ENCODE results near the gene KIRREL1. TPM values are rescaled to one million over a fixed set of nuclear protein-coding genes. Genes with fewer than 3 reads are reported as not detected.

The KIRREL1 gene
- total RNA-seq, 1 donor from 2014 or later, result 39.5 TPM

GRCh38 chr1:157996433-157996832 is 3.0 kb downstream of the KIRREL1 start:
- no peak overlapping the region for H2AFZ ChIP-seq (replicated peaks)
- peak overlapping the region; percentile 90 for H3K4me2 ChIP-seq
- Mint-ChIP-seq H3K36me3 (peaks cover 9% of the 10 kb centered on the region), H3K9me3 (no peaks in the 10 kb centered on the region), H3K4me1 (peaks cover 79% of the 10 kb centered on the region), H3K27me3 (ENCODE audit: insufficient read depth, low read depth) (peaks cover 6% of the 10 kb centered on the region), H3K27ac (no peak overlapping the region), H3K4me3 (no peak overlapping the region)
- no peak for TF ChIP-seq CTCF (IDR thresholded peaks at IDR 0.05)
- no peak for TF ChIP-seq EZH2phosphoT487 (IDR thresholded peaks at IDR 0.05)
- TF ChIP-seq EZH2 (IDR thresholded peaks at IDR 0.05), result no peak
- DNase-seq (ENCODE audit: low spot score), result no peak
- H3K9ac ChIP-seq, result no peak overlapping the region
- H3K27ac ChIP-seq, result no peak overlapping the region
- H4K20me1 ChIP-seq (ENCODE audit: low read depth), result peaks cover 66% of the 10 kb centered on the region
- peaks cover 28% of the 10 kb centered on the region for H3F3A ChIP-seq (ENCODE audit: low read depth)
- H3K4me3 ChIP-seq, result peak overlapping the region; percentile 90
- no peaks in the 10 kb centered on the region for H3K36me3 ChIP-seq
- peaks cover 80% of the 10 kb centered on the region for H3K79me2 ChIP-seq (ENCODE audit: low read depth)
- peaks cover 63% of the 10 kb centered on the region for H3K4me1 ChIP-seq
- H3K27me3 ChIP-seq, result peaks cover 3% of the 10 kb centered on the region
- no peaks in the 10 kb centered on the region for H3K9me3 ChIP-seq (ENCODE audit: low read depth)

- TF ChIP-seq EZH2 (IDR thresholded peaks at IDR 0.05) (no peak), CTCF (IDR thresholded peaks at IDR 0.05) (no peak), EZH2phosphoT487 (IDR thresholded peaks at IDR 0.05) (no peak)
- H3K27ac ChIP-seq, result peak overlapping the region; percentile 97
- H3K9me3 Mint-ChIP-seq, result no peaks in the 10 kb centered on the region
- H3K4me2 ChIP-seq, result peak overlapping the region; percentile 51
- peaks cover 6% of the 10 kb centered on the region for H3K27me3 Mint-ChIP-seq (ENCODE audit: insufficient read depth, low read depth)
- H4K20me1 ChIP-seq (ENCODE audit: low read depth), result peaks cover 84% of the 10 kb centered on the region
- H3K36me3 Mint-ChIP-seq, result peaks cover 10% of the 10 kb centered on the region
- DNase-seq (ENCODE audit: low spot score), result no peak
- H3K9me3 ChIP-seq (ENCODE audit: low read depth), result no peaks in the 10 kb centered on the region
- H3K4me3 ChIP-seq, result no peak overlapping the region
- peaks cover 39% of the 10 kb centered on the region for H3F3A ChIP-seq (ENCODE audit: low read depth)
- peaks cover 84% of the 10 kb centered on the region for H3K4me1 ChIP-seq
- H3K27ac Mint-ChIP-seq, result peak overlapping the region; percentile 84
- peaks cover 98% of the 10 kb centered on the region for H3K79me2 ChIP-seq (ENCODE audit: low read depth)
- H3K9ac ChIP-seq, result no peak overlapping the region
- no peaks in the 10 kb centered on the region for H3K36me3 ChIP-seq
- H3K4me3 Mint-ChIP-seq, result peak overlapping the region; percentile 15
- H2AFZ ChIP-seq (replicated peaks), result no peak overlapping the region
- H3K27me3 ChIP-seq, result no peaks in the 10 kb centered on the region
- peaks cover 94% of the 10 kb centered on the region for H3K4me1 Mint-ChIP-seq
Observed at GRCh38 chr1:158000507-158000906, 7.1 kb downstream of the KIRREL1 start.

GRCh38 chr1:158002022-158002630 is 8.7 kb downstream of the KIRREL1 start:
- H3K36me3 ChIP-seq, result no peaks in the 10 kb centered on the region
- peak; percentile 64 for DNase-seq (ENCODE audit: low spot score)
- peaks cover 95% of the 10 kb centered on the region for H3K4me1 Mint-ChIP-seq
- peaks cover 6% of the 10 kb centered on the region for H3K27me3 Mint-ChIP-seq (ENCODE audit: insufficient read depth, low read depth)
- H3K36me3 Mint-ChIP-seq, result peaks cover 11% of the 10 kb centered on the region
- H2AFZ ChIP-seq (replicated peaks), result no peak overlapping the region
- no peaks in the 10 kb centered on the region for H3K9me3 ChIP-seq (ENCODE audit: low read depth)
- no peak for TF ChIP-seq EZH2phosphoT487 (IDR thresholded peaks at IDR 0.05)
- TF ChIP-seq CTCF (IDR thresholded peaks at IDR 0.05), result no peak
- peaks cover 39% of the 10 kb centered on the region for H3F3A ChIP-seq (ENCODE audit: low read depth)
- peak overlapping the region; percentile 54 for H3K4me2 ChIP-seq
- H3K4me3 Mint-ChIP-seq, result peak overlapping the region; percentile 25
- peak overlapping the region; percentile 7 for H3K9ac ChIP-seq
- H3K79me2 ChIP-seq (ENCODE audit: low read depth), result peaks cover 98% of the 10 kb centered on the region
- peak overlapping the region; percentile 97 for H3K27ac ChIP-seq
- H3K4me1 ChIP-seq, result peaks cover 87% of the 10 kb centered on the region
- no peak overlapping the region for H3K4me3 ChIP-seq
- H4K20me1 ChIP-seq (ENCODE audit: low read depth), result peaks cover 84% of the 10 kb centered on the region
- no peaks in the 10 kb centered on the region for H3K27me3 ChIP-seq
- no peaks in the 10 kb centered on the region for H3K9me3 Mint-ChIP-seq
- peak overlapping the region; percentile 99 for H3K27ac Mint-ChIP-seq

All from neural progenitor cell (in vitro differentiated cells).